SK-N-SH treated with all-trans-retinoic acid at 6 μM for 48 hours (cell line): Measurements from ENCODE around the gene APAF1.

ENCODE experiments used
- GLIS3 ChIP-seq: fragments of 250-450 bp; sonication (Bioruptor Pico); IDR thresholded peaks from 2 replicates; pipeline ENCODE4 v1.5.0; 2020; ENCODE audit warnings: mild to moderate bottlenecking, moderate library complexity
- ZC3H10 ChIP-seq: fragments of 250-450 bp; sonication (Bioruptor Pico); IDR thresholded peaks from 2 replicates; pipeline ENCODE4 v1.5.1; 2021; ENCODE audit warnings: mild to moderate bottlenecking, moderate library complexity

DNA sequence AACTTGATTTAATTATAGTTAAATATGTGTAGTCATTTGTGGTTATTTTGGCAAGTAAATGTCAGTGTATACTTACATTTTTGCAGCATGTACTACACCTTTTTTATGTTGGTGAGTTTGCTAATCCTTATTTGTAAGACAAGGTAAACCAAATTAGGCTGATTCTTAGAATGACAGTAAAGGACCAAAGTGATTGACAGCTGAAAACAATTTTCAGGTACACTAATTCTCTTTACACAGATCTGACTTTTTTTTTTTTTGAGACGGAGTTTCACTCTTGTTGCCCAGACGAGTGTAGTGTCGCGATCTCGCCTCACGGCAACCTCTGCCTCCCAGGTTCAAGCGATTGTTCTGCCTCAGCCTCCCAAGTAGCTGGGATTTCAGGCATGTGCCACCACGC, 43.2 kb upstream of the APAF1 start:
- no peak for TF ChIP-seq ZC3H10 (CRISPR knock-in tag)
- no peak for TF ChIP-seq GLIS3 (CRISPR knock-in tag)
